Measurements from ENCODE around the gene TWF2.
A peak's percentile ranks its signal among the peaks of the same experiment; 100 is the strongest.
"Not testable (repeated sequence)": the region's sequence is repeated elsewhere in the genome, so short reads cannot be mapped to it uniquely, and the experiment has no call there.

Gene TWF2

GRCh38 chr3:52238761-52239701 is at the start of gene TWF2:
Gene TWF2 (minus strand): TSS chr3:52239158. CDS start chr3:52239016, 142 bp downstream.
- peaks cover 34% of the 10 kb centered on the region for H3K4me1 ChIP-seq (ENCODE audit: low read depth, poor library complexity, severe bottlenecking)

GRCh38 chr3:52288674-52289073 is 49.7 kb upstream of the TWF2 start:
- peaks cover 7% of the 10 kb centered on the region for H3K4me1 ChIP-seq (ENCODE audit: low read depth, poor library complexity, severe bottlenecking)
- H2AFZ ChIP-seq (ENCODE audit: low read depth): no peak overlapping the region
- no peak overlapping the region for H3K9ac ChIP-seq
- H4K20me1 ChIP-seq (ENCODE audit: insufficient read depth): no peaks in the 10 kb centered on the region
- no peak overlapping the region for H3K27ac ChIP-seq
- no peak overlapping the region for H3K4me3 ChIP-seq (IDR thresholded peaks at IDR 0.05; ENCODE audit: insufficient read depth, low read depth, low read length)
- no peaks in the 10 kb centered on the region for H3K27me3 ChIP-seq (ENCODE audit: insufficient read depth, low read depth)
- H3K79me2 ChIP-seq (ENCODE audit: insufficient read depth, low read depth): no peaks in the 10 kb centered on the region
- no peaks in the 10 kb centered on the region for H3K36me3 ChIP-seq (ENCODE audit: insufficient read depth)
- TF ChIP-seq, protein P1, sequence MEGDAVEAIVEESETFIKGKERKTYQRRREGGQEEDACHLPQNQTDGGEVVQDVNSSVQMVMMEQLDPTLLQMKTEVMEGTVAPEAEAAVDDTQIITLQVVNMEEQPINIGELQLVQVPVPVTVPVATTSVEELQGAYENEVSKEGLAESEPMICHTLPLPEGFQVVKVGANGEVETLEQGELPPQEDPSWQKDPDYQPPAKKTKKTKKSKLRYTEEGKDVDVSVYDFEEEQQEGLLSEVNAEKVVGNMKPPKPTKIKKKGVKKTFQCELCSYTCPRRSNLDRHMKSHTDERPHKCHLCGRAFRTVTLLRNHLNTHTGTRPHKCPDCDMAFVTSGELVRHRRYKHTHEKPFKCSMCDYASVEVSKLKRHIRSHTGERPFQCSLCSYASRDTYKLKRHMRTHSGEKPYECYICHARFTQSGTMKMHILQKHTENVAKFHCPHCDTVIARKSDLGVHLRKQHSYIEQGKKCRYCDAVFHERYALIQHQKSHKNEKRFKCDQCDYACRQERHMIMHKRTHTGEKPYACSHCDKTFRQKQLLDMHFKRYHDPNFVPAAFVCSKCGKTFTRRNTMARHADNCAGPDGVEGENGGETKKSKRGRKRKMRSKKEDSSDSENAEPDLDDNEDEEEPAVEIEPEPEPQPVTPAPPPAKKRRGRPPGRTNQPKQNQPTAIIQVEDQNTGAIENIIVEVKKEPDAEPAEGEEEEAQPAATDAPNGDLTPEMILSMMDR (conservative IDR thresholded peaks at IDR 0.05; ENCODE audit: low read depth, low read length): no peak
- peak overlapping the region; percentile 60; the same call in 1 of the 2 replicates for H3K4me2 ChIP-seq

More at GRCh38 chr3:52238761-52239701, at the start of gene TWF2:
- H3K79me2 ChIP-seq (ENCODE audit: insufficient read depth, low read depth): no peaks in the 10 kb centered on the region
- no peaks in the 10 kb centered on the region for H3K36me3 ChIP-seq (ENCODE audit: insufficient read depth)
- H3K27ac ChIP-seq: peak within 1 kb of the TSS; percentile 44
- TF ChIP-seq, protein P1 (conservative IDR thresholded peaks at IDR 0.05; ENCODE audit: low read depth, low read length): no peak
- H3K9ac ChIP-seq: peak within 1 kb of the TSS; percentile 59
- no peaks in the 10 kb centered on the region for H4K20me1 ChIP-seq (ENCODE audit: insufficient read depth)
- H3K27me3 ChIP-seq (ENCODE audit: insufficient read depth, low read depth): no peaks in the 10 kb centered on the region
- peak within 1 kb of the TSS; percentile 7 for H3K4me3 ChIP-seq (IDR thresholded peaks at IDR 0.05; ENCODE audit: insufficient read depth, low read depth, low read length)
- peak within 1 kb of the TSS; percentile 54 for H3K4me2 ChIP-seq
- H2AFZ ChIP-seq (ENCODE audit: low read depth): peak within 1 kb of the TSS; percentile 64

- H3K27me3 ChIP-seq (ENCODE audit: insufficient read depth, low read depth): no peaks in the 10 kb centered on the region
- peaks cover 7% of the 10 kb centered on the region for H3K4me1 ChIP-seq (ENCODE audit: low read depth, poor library complexity, severe bottlenecking)
- H2AFZ ChIP-seq (ENCODE audit: low read depth): no peak overlapping the region
- no peak overlapping the region for H3K4me3 ChIP-seq (IDR thresholded peaks at IDR 0.05; ENCODE audit: insufficient read depth, low read depth, low read length)
- no peaks in the 10 kb centered on the region for H3K36me3 ChIP-seq (ENCODE audit: insufficient read depth)
- TF ChIP-seq, protein P1 (conservative IDR thresholded peaks at IDR 0.05; ENCODE audit: low read depth, low read length): no peak
- peak overlapping the region; percentile 94; the same call in 1 of the 2 replicates for H3K27ac ChIP-seq
- no peaks in the 10 kb centered on the region for H3K79me2 ChIP-seq (ENCODE audit: insufficient read depth, low read depth)
- peak overlapping the region; percentile 87; the same call in 1 of the 2 replicates for H3K9ac ChIP-seq
- H3K4me2 ChIP-seq: peak overlapping the region; percentile 60
- no peaks in the 10 kb centered on the region for H4K20me1 ChIP-seq (ENCODE audit: insufficient read depth)
Observed at GRCh38 chr3:52286777-52287110, 47.8 kb upstream of the TWF2 start.

- not testable (repeated sequence) for H3K27ac ChIP-seq; H4K20me1 ChIP-seq (ENCODE audit: insufficient read depth); H3K36me3 ChIP-seq (ENCODE audit: insufficient read depth); H3K79me2 ChIP-seq (ENCODE audit: insufficient read depth, low read depth); H3K27me3 ChIP-seq (ENCODE audit: insufficient read depth, low read depth); H3K4me2 ChIP-seq; H2AFZ ChIP-seq (ENCODE audit: low read depth); H3K9ac ChIP-seq; H3K4me3 ChIP-seq (IDR thresholded peaks at IDR 0.05; ENCODE audit: insufficient read depth, low read depth, low read length)
- H3K4me1 ChIP-seq (ENCODE audit: low read depth, poor library complexity, severe bottlenecking): peaks cover 18% of the 10 kb centered on the region
Observed at GRCh38 chr3:52284051-52284450, 45.1 kb upstream of the TWF2 start.

GRCh38 chr3:52283306-52283705 is 44.3 kb upstream of the TWF2 start:
- no peaks in the 10 kb centered on the region for H3K36me3 ChIP-seq (ENCODE audit: insufficient read depth)
- H4K20me1 ChIP-seq (ENCODE audit: insufficient read depth): no peaks in the 10 kb centered on the region
- no peak overlapping the region for H3K9ac ChIP-seq
- peaks cover 12% of the 10 kb centered on the region for H3K4me1 ChIP-seq (ENCODE audit: low read depth, poor library complexity, severe bottlenecking)
- H3K27me3 ChIP-seq (ENCODE audit: insufficient read depth, low read depth): no peaks in the 10 kb centered on the region
- H3K4me3 ChIP-seq (IDR thresholded peaks at IDR 0.05; ENCODE audit: insufficient read depth, low read depth, low read length): no peak overlapping the region
- no peak overlapping the region for H3K4me2 ChIP-seq
- H3K27ac ChIP-seq: no peak overlapping the region
- TF ChIP-seq, protein P1 (conservative IDR thresholded peaks at IDR 0.05; ENCODE audit: low read depth, low read length): no peak
- no peaks in the 10 kb centered on the region for H3K79me2 ChIP-seq (ENCODE audit: insufficient read depth, low read depth)
- no peak overlapping the region for H2AFZ ChIP-seq (ENCODE audit: low read depth)

Measured in KMS-11 (cell line).